ENCODE measurements around the gene INTS1. TPM values are rescaled to one million over a fixed set of nuclear protein-coding genes. Genes with fewer than 3 reads are reported as not detected.

Gene INTS1
- total RNA-seq, 1 experiment from 2014 or later = 161 TPM

GRCh38 chr7:1550005-1550845 lies 46.0 kb upstream of the INTS1 start (continued):
- TF ChIP-seq ZSCAN18 (CRISPR knock-in tag; IDR thresholded peaks at IDR 0.05) = no peak
- no peak for TF ChIP-seq NR2C2 (CRISPR knock-in tag; IDR thresholded peaks at IDR 0.05)
- no peak for TF ChIP-seq GRHL2 (CRISPR knock-in tag; IDR thresholded peaks at IDR 0.05; ENCODE audit: insufficient replicate concordance, severe bottlenecking)
- no peak for TF ChIP-seq ZMAT4 (CRISPR knock-in tag; IDR thresholded peaks at IDR 0.05)
- no peak for TF ChIP-seq NR3C1 (CRISPR knock-in tag; conservative IDR thresholded peaks at IDR 0.05; ENCODE audit: low read depth)
- no peak for TF ChIP-seq NFE2L1 (CRISPR knock-in tag; IDR thresholded peaks at IDR 0.05)
- no peak for TF ChIP-seq FOXP1 (CRISPR knock-in tag; IDR thresholded peaks at IDR 0.05; ENCODE audit: borderline replicate concordance)
- TF ChIP-seq, protein P1, sequence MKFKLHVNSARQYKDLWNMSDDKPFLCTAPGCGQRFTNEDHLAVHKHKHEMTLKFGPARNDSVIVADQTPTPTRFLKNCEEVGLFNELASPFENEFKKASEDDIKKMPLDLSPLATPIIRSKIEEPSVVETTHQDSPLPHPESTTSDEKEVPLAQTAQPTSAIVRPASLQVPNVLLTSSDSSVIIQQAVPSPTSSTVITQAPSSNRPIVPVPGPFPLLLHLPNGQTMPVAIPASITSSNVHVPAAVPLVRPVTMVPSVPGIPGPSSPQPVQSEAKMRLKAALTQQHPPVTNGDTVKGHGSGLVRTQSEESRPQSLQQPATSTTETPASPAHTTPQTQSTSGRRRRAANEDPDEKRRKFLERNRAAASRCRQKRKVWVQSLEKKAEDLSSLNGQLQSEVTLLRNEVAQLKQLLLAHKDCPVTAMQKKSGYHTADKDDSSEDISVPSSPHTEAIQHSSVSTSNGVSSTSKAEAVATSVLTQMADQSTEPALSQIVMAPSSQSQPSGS (CRISPR knock-in tag; IDR thresholded peaks at IDR 0.05; ENCODE audit: borderline replicate concordance, low read depth) = no peak
- TF ChIP-seq FOXJ3 (CRISPR knock-in tag; IDR thresholded peaks at IDR 0.05; ENCODE audit: borderline replicate concordance) = no peak
- TF ChIP-seq, protein P2, sequence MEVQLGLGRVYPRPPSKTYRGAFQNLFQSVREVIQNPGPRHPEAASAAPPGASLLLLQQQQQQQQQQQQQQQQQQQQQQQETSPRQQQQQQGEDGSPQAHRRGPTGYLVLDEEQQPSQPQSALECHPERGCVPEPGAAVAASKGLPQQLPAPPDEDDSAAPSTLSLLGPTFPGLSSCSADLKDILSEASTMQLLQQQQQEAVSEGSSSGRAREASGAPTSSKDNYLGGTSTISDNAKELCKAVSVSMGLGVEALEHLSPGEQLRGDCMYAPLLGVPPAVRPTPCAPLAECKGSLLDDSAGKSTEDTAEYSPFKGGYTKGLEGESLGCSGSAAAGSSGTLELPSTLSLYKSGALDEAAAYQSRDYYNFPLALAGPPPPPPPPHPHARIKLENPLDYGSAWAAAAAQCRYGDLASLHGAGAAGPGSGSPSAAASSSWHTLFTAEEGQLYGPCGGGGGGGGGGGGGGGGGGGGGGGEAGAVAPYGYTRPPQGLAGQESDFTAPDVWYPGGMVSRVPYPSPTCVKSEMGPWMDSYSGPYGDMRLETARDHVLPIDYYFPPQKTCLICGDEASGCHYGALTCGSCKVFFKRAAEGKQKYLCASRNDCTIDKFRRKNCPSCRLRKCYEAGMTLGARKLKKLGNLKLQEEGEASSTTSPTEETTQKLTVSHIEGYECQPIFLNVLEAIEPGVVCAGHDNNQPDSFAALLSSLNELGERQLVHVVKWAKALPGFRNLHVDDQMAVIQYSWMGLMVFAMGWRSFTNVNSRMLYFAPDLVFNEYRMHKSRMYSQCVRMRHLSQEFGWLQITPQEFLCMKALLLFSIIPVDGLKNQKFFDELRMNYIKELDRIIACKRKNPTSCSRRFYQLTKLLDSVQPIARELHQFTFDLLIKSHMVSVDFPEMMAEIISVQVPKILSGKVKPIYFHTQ (CRISPR knock-in tag; IDR thresholded peaks at IDR 0.05) = no peak

- Mint-ChIP-seq H3K4me3 (no peak overlapping the region), H3K9me3 (no peaks in the 10 kb centered on the region), H3K4me1 (no peaks in the 10 kb centered on the region), H3K27me3 (ENCODE audit: low read depth) (no peaks in the 10 kb centered on the region), H3K36me3 (no peaks in the 10 kb centered on the region), H3K27ac (no peak overlapping the region)
- CTCF ChIA-PET = interaction anchor here (0.9 to 1.3 kb wide), 3 partner anchors 9 to 75 kb away, joined by 3 to 5 read pairs (median 5); no protein-coding TSS in a partner anchor
- ATAC-seq (no peak), DNase-seq (ENCODE audit: low spot score) (no peak)
- POLR2A ChIA-PET = no interaction called here
- TF ChIP-seq, protein P3, sequence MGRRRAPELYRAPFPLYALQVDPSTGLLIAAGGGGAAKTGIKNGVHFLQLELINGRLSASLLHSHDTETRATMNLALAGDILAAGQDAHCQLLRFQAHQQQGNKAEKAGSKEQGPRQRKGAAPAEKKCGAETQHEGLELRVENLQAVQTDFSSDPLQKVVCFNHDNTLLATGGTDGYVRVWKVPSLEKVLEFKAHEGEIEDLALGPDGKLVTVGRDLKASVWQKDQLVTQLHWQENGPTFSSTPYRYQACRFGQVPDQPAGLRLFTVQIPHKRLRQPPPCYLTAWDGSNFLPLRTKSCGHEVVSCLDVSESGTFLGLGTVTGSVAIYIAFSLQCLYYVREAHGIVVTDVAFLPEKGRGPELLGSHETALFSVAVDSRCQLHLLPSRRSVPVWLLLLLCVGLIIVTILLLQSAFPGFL (CRISPR knock-in tag; IDR thresholded peaks at IDR 0.05; ENCODE audit: borderline replicate concordance) = no peak
- no peak for TF ChIP-seq OVOL2 (CRISPR knock-in tag; IDR thresholded peaks at IDR 0.05; ENCODE audit: borderline replicate concordance)
- TF ChIP-seq PRDM15 (CRISPR knock-in tag; IDR thresholded peaks at IDR 0.05) = no peak
- no peak for TF ChIP-seq TP53 (CRISPR knock-in tag; IDR thresholded peaks at IDR 0.05)
- TF ChIP-seq ZMAT4 (CRISPR knock-in tag; IDR thresholded peaks at IDR 0.05) = no peak
Measured at GRCh38 chr7:1549357-1550004, 45.3 kb upstream of the INTS1 start.
